Esophagus squamous epithelium (tissue), 4 donors: ENCODE data around the gene GLP2R.

Source experiments
- POLR2A ChIP-seq, 4 donors: fragments of 450-650 bp; IDR thresholded peaks; one replicate each; pipeline ENCODE4 v1.6.1; 2017; ENCODE audit warnings: antibody characterized with exemption in 4 of 4, mild to moderate bottlenecking in 4 of 4, moderate library complexity in 3 of 4
- TF ChIP-seq, protein P1 (sequence below), 6 experiments: fragments of 450-650 bp in 4 of 6; fragments of 200-600 bp in 2 of 6; sonication (generic) in 2 of 6; IDR thresholded peaks; one replicate each; pipeline ENCODE4 v1.5.1; 2016 to 2019; ENCODE audit warnings: antibody characterized with exemption in 6 of 6, mild to moderate bottlenecking in 4 of 6, moderate library complexity in 4 of 6

DNA sequence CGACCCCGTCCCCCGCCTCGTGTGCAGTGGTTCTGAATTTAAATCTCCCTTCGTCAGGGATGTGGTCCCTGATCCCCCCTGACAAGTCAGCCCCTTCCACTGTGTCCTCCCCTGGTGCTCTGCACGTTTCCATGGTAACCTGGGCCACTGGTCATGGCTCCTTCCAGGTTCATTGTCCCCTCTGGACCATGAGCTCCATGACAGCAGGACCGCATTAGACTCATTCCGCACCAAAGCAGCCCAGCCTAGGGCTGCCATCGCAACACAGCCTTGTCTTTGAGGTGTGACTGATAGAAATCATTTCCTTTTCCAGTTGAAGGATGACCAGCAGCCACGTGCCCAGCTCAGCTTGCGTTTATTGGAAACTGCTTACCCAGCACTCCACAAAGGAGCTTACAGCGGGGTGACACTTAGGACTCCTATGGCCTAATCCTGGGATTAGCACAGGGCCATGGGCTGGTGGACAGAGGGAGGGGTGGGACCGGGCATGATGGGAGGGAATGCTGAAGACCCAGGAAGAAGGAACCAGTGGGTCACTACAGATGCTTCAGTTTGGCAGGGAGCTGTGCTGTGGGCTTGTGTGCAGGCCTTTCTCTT, 71.7 kb downstream of the GLP2R start:
- TF ChIP-seq, protein P1, sequence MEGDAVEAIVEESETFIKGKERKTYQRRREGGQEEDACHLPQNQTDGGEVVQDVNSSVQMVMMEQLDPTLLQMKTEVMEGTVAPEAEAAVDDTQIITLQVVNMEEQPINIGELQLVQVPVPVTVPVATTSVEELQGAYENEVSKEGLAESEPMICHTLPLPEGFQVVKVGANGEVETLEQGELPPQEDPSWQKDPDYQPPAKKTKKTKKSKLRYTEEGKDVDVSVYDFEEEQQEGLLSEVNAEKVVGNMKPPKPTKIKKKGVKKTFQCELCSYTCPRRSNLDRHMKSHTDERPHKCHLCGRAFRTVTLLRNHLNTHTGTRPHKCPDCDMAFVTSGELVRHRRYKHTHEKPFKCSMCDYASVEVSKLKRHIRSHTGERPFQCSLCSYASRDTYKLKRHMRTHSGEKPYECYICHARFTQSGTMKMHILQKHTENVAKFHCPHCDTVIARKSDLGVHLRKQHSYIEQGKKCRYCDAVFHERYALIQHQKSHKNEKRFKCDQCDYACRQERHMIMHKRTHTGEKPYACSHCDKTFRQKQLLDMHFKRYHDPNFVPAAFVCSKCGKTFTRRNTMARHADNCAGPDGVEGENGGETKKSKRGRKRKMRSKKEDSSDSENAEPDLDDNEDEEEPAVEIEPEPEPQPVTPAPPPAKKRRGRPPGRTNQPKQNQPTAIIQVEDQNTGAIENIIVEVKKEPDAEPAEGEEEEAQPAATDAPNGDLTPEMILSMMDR (IDR thresholded peaks at IDR 0.05), result no peak
- no peak for TF ChIP-seq POLR2A (IDR thresholded peaks at IDR 0.05)
